HFFc6 (cell line): Measurements from ENCODE around the gene ZNF513. TPM values are rescaled to one million over a fixed set of nuclear protein-coding genes. Genes with fewer than 3 reads are reported as not detected.
A peak's percentile ranks its signal among the peaks of the same experiment; 100 is the strongest.

Experiments used
- DNase-seq: peaks from one replicate; pipeline ENCODE4 v3.0.0-alpha.2; 2018
- H3K27ac Mint-ChIP-seq: 2 replicates; pipeline ENCODE4 v1.8.0; 2020; ENCODE audit warnings: mild to moderate bottlenecking, mixed read lengths
- H3K27me3 Mint-ChIP-seq: 2 replicates; pipeline ENCODE4 v1.8.0; 2021; ENCODE audit warnings: mild to moderate bottlenecking, moderate library complexity, mixed read lengths; ENCODE audit not compliant: insufficient read depth
- H3K36me3 Mint-ChIP-seq: 2 replicates; pipeline ENCODE4 v1.8.0; 2021; ENCODE audit warnings: low read depth, mixed read lengths
- H3K4me1 Mint-ChIP-seq: 2 replicates; pipeline ENCODE4 v1.8.0; 2020; ENCODE audit warnings: low read depth, mixed read lengths
- H3K4me3 Mint-ChIP-seq: 2 replicates; pipeline ENCODE4 v1.8.0; 2020; ENCODE audit warnings: mild to moderate bottlenecking, moderate library complexity, mixed read lengths
- H3K9me3 Mint-ChIP-seq: 2 replicates; pipeline ENCODE4 v1.8.0; 2020; ENCODE audit warnings: mild to moderate bottlenecking, mixed read lengths
- total RNA-seq, 6 experiments: library from RNA; stranded (reverse); fragmentation: NEBNext Ultra II Directional; extraction: Animal tissue kit (Norgen Biotek cat#: 25700); gene quantifications; 2 replicates in 1 of 6; 3 replicates in 5 of 6; pipeline ENCODE4 v1.2.3, GENCODE V29; 2021
- TF ChIP-seq, protein P1 (sequence below): fragments of 200-600 bp; sonication (generic); IDR thresholded peaks from 2 replicates; pipeline ENCODE4 v1.5.0; 2021; ENCODE audit warnings: antibody characterized with exemption, mild to moderate bottlenecking

ZNF513 gene
- total RNA-seq, 6 experiments from 2014 or later, result 11.9 to 15.3 (median 12.8) TPM

DNA sequence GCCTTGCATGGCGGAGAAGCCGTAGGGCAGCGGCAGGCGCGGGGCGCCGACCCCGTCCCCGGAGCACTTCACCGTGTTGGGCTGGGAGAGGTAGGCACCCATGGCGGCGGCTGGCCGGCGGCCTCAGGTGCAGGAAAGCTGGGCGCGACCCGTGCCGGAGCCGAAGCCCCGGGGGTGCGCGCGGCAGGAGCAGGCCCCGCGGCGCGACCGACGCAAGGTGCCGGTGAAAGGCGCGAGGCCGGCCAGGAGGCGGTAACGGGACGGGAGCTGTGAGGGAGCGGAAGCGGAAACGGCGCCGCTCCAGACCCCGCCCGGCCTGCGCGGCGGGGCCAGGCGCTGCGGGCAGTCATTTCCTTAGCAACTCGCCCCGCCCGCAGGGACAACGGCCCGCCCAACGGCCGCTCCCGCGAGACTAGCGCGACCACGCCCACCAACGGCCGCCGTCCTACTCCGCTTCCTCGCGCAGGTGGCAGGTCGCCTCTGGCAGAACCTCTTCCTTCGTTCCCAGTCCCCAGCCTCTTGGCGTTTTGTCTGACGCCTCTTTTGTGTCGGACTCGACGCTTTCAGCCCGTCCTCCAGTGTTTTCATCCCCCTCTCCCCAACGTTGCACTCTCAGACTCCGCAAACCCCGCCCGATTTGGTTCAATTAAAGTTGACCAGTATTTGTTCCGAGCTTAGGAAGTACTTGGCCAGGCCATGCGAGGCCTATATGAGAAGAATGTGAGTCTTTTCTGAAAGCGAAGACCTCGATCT lies 29.0 kb upstream of the ZNF513 start, which contains the start of gene PPM1G:
Gene PPM1G (minus strand): TSS at position 271 of the 753 bp plus-strand sequence. CDS start 169 bp downstream, at position 102.
- peak within 1 kb of the TSS; percentile 90 for H3K4me3 Mint-ChIP-seq
- no peaks in the 10 kb centered on the region; the same call in 1 of the 2 replicates for H3K27me3 Mint-ChIP-seq
- peak; percentile 87 for DNase-seq
- H3K4me1 Mint-ChIP-seq, result peaks cover 30% of the 10 kb centered on the region
- peak within 1 kb of the TSS; percentile 89 for H3K27ac Mint-ChIP-seq
- peaks cover 4% of the 10 kb centered on the region for H3K9me3 Mint-ChIP-seq
- TF ChIP-seq, protein P1, sequence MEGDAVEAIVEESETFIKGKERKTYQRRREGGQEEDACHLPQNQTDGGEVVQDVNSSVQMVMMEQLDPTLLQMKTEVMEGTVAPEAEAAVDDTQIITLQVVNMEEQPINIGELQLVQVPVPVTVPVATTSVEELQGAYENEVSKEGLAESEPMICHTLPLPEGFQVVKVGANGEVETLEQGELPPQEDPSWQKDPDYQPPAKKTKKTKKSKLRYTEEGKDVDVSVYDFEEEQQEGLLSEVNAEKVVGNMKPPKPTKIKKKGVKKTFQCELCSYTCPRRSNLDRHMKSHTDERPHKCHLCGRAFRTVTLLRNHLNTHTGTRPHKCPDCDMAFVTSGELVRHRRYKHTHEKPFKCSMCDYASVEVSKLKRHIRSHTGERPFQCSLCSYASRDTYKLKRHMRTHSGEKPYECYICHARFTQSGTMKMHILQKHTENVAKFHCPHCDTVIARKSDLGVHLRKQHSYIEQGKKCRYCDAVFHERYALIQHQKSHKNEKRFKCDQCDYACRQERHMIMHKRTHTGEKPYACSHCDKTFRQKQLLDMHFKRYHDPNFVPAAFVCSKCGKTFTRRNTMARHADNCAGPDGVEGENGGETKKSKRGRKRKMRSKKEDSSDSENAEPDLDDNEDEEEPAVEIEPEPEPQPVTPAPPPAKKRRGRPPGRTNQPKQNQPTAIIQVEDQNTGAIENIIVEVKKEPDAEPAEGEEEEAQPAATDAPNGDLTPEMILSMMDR, result no peak; the same call in 1 of the 2 replicates
- H3K36me3 Mint-ChIP-seq, result peaks cover 10% of the 10 kb centered on the region

DNA sequence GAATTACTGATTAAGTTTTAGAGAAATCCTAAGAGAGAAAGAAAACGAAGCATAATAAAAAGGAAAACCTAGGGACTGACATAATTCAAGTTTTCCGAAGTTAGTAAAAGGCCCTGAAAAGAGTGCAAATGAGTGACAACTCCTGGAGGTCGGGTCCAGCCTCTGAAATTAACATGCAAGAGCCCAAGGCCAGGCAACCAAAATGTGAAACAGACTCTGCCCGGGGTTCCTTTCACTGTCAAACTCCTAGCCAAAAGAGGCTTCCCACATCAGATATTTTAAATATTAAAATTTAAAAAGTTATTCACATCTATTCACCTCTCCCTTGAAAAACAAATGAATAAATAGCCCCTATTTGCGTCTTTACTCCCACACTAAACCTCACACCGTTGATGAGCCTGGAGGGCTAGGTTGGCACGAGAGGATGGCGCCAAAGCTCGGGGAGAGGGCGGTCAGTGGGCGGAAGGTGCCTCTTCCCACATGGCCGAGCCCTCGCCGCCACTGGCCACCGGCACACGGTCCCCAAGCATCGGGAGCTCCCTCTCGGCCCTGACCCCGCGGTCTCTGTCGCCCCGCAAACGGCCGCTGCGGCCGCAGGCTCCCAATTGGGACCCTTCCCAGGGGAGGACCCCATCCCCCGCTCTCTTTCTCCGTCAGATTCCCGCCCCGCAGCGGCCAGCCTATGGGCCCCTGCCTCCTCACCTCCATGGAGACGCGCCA lies 28.2 kb upstream of the ZNF513 start:
- Mint-ChIP-seq H3K9me3 (peaks cover 4% of the 10 kb centered on the region), H3K27ac (peak overlapping the region; percentile 58), H3K36me3 (peaks cover 10% of the 10 kb centered on the region), H3K4me3 (peak overlapping the region; percentile 90), H3K4me1 (peaks cover 30% of the 10 kb centered on the region), H3K27me3 (no peaks in the 10 kb centered on the region; the same call in 1 of the 2 replicates)
- no peak for DNase-seq
- TF ChIP-seq, protein P1, result no peak

DNA sequence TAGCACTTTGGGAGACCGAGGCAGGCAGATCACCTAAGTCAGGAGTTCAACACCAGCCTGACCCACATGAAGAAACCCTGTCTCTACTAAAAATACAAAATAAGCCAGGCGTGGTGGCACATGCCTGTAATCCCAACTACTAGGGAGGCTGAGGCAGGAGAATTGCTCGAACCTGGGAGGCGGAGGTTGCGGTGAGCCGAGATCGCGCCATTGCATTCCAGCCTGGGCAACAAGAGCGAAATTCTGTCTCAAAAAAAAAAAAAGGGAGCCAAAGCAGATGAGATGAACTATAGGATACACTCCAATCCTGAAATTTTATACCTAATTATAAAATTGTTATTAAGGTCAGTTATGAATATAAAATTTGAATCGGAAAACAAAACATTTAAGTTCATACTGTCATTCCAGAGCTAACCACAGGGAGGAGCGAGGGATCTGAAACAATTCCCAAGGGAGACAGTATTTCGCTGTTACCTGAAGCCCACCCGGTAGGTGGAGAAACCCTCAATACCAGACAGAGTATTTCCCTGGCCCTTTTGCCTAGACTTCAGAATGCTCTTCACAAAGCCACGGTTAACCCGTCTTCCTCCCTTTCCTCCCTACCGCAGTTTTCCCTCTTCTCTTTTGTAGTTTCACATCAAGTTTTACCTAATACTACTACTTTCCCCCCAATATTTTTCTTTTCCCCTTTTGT lies 27.4 kb upstream of the ZNF513 start:
- peak overlapping the region; percentile 58 for H3K27ac Mint-ChIP-seq
- peak overlapping the region; percentile 90 for H3K4me3 Mint-ChIP-seq
- peak; percentile 39 for DNase-seq
- peaks cover 4% of the 10 kb centered on the region for H3K9me3 Mint-ChIP-seq
- TF ChIP-seq, protein P1, result peak; percentile 82
- H3K27me3 Mint-ChIP-seq, result no peaks in the 10 kb centered on the region; the same call in 1 of the 2 replicates
- peaks cover 10% of the 10 kb centered on the region for H3K36me3 Mint-ChIP-seq
- peaks cover 30% of the 10 kb centered on the region for H3K4me1 Mint-ChIP-seq

DNA sequence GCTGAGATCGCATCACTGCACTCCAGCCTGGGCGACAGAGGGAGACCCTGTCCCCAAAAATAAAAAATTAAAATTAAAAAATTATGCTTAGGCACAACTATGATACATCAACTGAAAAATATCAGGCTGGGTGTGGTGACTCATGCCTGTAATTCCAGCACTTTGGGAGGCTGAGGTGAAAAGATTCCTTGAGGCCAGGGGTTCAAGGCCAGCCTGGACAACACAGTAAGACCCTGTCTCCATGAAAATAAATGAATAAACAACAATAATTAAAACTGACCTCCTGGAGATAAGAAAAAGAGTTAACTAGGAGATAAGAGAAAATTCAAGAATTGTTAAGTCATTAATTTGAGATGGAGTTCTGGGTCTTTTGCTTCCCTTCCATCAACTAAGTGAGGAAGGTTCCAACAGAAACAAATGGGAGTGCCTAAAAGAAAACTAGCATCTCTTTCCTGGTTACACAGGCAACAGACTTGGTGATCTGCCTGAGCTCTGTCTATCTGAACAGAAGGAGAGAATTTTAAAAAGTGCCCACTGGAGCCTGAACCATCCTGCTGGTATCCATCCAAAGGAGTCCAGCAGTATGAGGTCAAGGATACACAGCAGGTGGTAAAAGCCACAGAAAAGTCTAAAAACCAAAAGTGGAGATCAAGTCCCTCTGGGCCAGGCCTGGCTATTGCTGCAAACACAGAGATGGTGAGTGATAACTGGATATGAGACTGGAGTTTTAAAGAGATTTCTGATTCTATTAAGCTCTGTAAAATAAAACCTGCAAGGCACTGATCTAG lies 20.0 kb upstream of the ZNF513 start:
- Mint-ChIP-seq H3K9me3 (no peaks in the 10 kb centered on the region), H3K4me1 (peaks cover 16% of the 10 kb centered on the region), H3K36me3 (peaks cover 5% of the 10 kb centered on the region; the same call in 1 of the 2 replicates), H3K27me3 (0 out of 2 replicates have a peak, but pooled peaks cover 3% of the 10 kb centered on the region), H3K4me3 (no peak overlapping the region), H3K27ac (no peak overlapping the region; the same call in 1 of the 2 replicates)
- TF ChIP-seq, protein P1, result no peak
- DNase-seq, result no peak

DNA sequence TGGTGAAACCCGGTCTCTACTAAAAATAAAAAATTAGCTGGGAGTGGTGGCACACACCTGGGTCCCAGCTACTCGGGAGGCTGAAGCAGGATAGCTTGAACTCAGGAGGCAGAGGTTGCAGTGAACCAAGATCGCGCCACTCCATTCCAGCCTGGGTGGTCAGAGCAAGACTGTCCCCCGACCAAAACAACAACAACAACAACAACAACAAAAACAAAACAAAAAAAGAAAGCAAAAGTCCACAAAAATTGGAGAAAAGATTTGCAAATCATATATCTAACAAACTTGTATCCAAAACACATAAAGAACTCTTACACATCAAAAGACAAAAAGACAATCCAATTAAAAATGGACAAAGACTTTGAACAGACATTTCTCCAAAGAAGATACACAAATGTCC lies 18.4 kb upstream of the ZNF513 start:
- no peak overlapping the region; the same call in 1 of the 2 replicates for H3K27ac Mint-ChIP-seq
- peaks cover 5% of the 10 kb centered on the region; the same call in 1 of the 2 replicates for H3K36me3 Mint-ChIP-seq
- H3K27me3 Mint-ChIP-seq, result 0 out of 2 replicates have a peak, but pooled peaks cover 3% of the 10 kb centered on the region
- TF ChIP-seq, protein P1, result no peak
- H3K9me3 Mint-ChIP-seq, result no peaks in the 10 kb centered on the region
- no peak overlapping the region for H3K4me3 Mint-ChIP-seq
- no peak for DNase-seq
- H3K4me1 Mint-ChIP-seq, result peaks cover 16% of the 10 kb centered on the region
